Endodermal cell (in vitro differentiated cells): Measurements from ENCODE around the gene CHD9NB. TPM values are rescaled to one million over a fixed set of nuclear protein-coding genes. Genes with fewer than 3 reads are reported as not detected.

Experiments used
- DNase-seq: peaks from one replicate; pipeline ENCODE4 v3.0.0-alpha.2; 2017
- H3K27ac ChIP-seq: 2 replicates; pipeline ENCODE4 v1.5.1; 2013; ENCODE audit warnings: mild to moderate bottlenecking, low read depth, low read length, moderate library complexity
- H3K27me3 ChIP-seq: 2 replicates; pipeline ENCODE4 v1.6.1; 2013; ENCODE audit warnings: mild to moderate bottlenecking, low read length, moderate library complexity; ENCODE audit not compliant: insufficient read depth, control insufficient read depth, poor library complexity, severe bottlenecking
- H3K36me3 ChIP-seq: 2 replicates; pipeline ENCODE4 v1.7.0; 2013; ENCODE audit warnings: mild to moderate bottlenecking, low read length, moderate library complexity; ENCODE audit not compliant: control insufficient read depth, insufficient read depth
- H3K4me1 ChIP-seq: one replicate; pipeline ENCODE4 v1.7.0; 2013; ENCODE audit warnings: low read length; ENCODE audit not compliant: control insufficient read depth, insufficient read depth
- H3K4me3 ChIP-seq: 2 replicates; pipeline ENCODE4 v1.5.1; 2013; ENCODE audit warnings: mild to moderate bottlenecking, low read length, moderate library complexity
- H3K9ac ChIP-seq: 2 replicates; pipeline ENCODE4 v1.6.1; 2013; ENCODE audit warnings: mild to moderate bottlenecking, low read length, moderate library complexity; ENCODE audit not compliant: poor library complexity, severe bottlenecking; ENCODE audit errors: extremely low read depth
- H3K9me3 ChIP-seq: 2 replicates; pipeline ENCODE4 v1.6.1; 2013; ENCODE audit warnings: mild to moderate bottlenecking, low read length, moderate library complexity; ENCODE audit not compliant: control insufficient read depth
- H3K27ac Mint-ChIP-seq: 2 replicates; pipeline ENCODE4 v1.8.0; 2020; ENCODE audit warnings: mixed read lengths
- H3K27me3 Mint-ChIP-seq: 2 replicates; pipeline ENCODE4 v1.8.0; 2021; ENCODE audit warnings: mild to moderate bottlenecking, mixed read lengths; ENCODE audit not compliant: insufficient read depth
- H3K36me3 Mint-ChIP-seq: 2 replicates; pipeline ENCODE4 v1.8.0; 2020; ENCODE audit warnings: low read depth, mixed read lengths
- H3K4me1 Mint-ChIP-seq: 2 replicates; pipeline ENCODE4 v1.8.0; 2020; ENCODE audit warnings: mixed read lengths
- H3K4me3 Mint-ChIP-seq: 2 replicates; pipeline ENCODE4 v1.8.0; 2020; ENCODE audit warnings: mild to moderate bottlenecking, moderate library complexity, mixed read lengths
- H3K9me3 Mint-ChIP-seq: 2 replicates; pipeline ENCODE4 v1.8.0; 2020; ENCODE audit warnings: mild to moderate bottlenecking, mixed read lengths
- CTCF ChIP-seq: fragments of 200-600 bp; sonication (generic); conservative IDR thresholded peaks from 2 replicates; pipeline ENCODE4 v1.5.0; 2021; ENCODE audit warnings: antibody characterized with exemption, mild to moderate bottlenecking
- WGBS, 2 experiments: methylation state at CpG; one replicate each; pipeline versions ENCODE4 v1.1.5 to v1.1.7; 2013; ENCODE audit warnings: missing lambda C conversion rate in 2 of 2, mixed read lengths in 1 of 2; ENCODE audit not compliant: insufficient coverage in 1 of 2, insufficient read length in 1 of 2; 5-methylcytosine and 5-hydroxymethylcytosine counted together
- total RNA-seq, 2 donors: library from RNA; stranded (reverse); fragmentation: NEBNext Ultra II Directional in 1 of 2; extraction: Animal tissue kit (Norgen Biotek cat#: 25700) in 1 of 2; gene quantifications; 2 replicates in 1 of 2; 3 replicates in 1 of 2; pipeline ENCODE4 v1.2.1, GENCODE V29; 2021

CHD9NB gene
- total RNA-seq, 2 donors from 2014 or later = 13.1 to 14.9 TPM

GRCh38 chr16:53058882-53059281 is 6.2 kb upstream of the CHD9NB start:
- Histone ChIP-seq H3K4me1 (no peaks in the 10 kb centered on the region), H3K36me3 (no peaks in the 10 kb centered on the region), H3K9ac (no peak overlapping the region), H3K9me3 (no peaks in the 10 kb centered on the region), H3K27me3 (no peaks in the 10 kb centered on the region), H3K4me3 (no peak overlapping the region), H3K27ac (no peak overlapping the region)
- no peak for DNase-seq
- Mint-ChIP-seq H3K27me3 (no peaks in the 10 kb centered on the region), H3K4me3 (no peak overlapping the region), H3K27ac (no peak overlapping the region), H3K9me3 (no peaks in the 10 kb centered on the region), H3K36me3 (no peaks in the 10 kb centered on the region), H3K4me1 (peaks cover 13% of the 10 kb centered on the region)
- WGBS, 2 experiments = 94 to 97% methylated on average over 5 of the region's 5 CpGs
- no peak for TF ChIP-seq CTCF

- no peaks in the 10 kb centered on the region for H3K9me3 Mint-ChIP-seq
- 91% methylated on average over 5 of the region's 5 CpGs; no CpG with 5 or more reads in 1 of the 2 experiments for WGBS, 2 experiments
Observed at GRCh38 chr16:53058441-53058840, 5.7 kb upstream of the CHD9NB start.

GRCh38 chr16:53057658-53058057 is 5.0 kb upstream of the CHD9NB start:
- Mint-ChIP-seq H3K36me3 (no peaks in the 10 kb centered on the region), H3K4me3 (no peak overlapping the region), H3K27me3 (no peaks in the 10 kb centered on the region), H3K9me3 (no peaks in the 10 kb centered on the region), H3K4me1 (peaks cover 13% of the 10 kb centered on the region), H3K27ac (no peak overlapping the region)
- WGBS, 2 experiments = 95 to 100% methylated on average over 3 to 7 of the region's 8 CpGs
- Histone ChIP-seq H3K4me3 (no peak overlapping the region), H3K27me3 (no peaks in the 10 kb centered on the region), H3K36me3 (no peaks in the 10 kb centered on the region), H3K27ac (no peak overlapping the region), H3K9ac (no peak overlapping the region), H3K9me3 (no peaks in the 10 kb centered on the region), H3K4me1 (no peaks in the 10 kb centered on the region)
- TF ChIP-seq CTCF = no peak
- no peak for DNase-seq

More at GRCh38 chr16:53058441-53058840, 5.7 kb upstream of the CHD9NB start:
- H3K36me3 Mint-ChIP-seq = no peaks in the 10 kb centered on the region
- Histone ChIP-seq H3K4me3 (no peak overlapping the region), H3K27ac (no peak overlapping the region), H3K9ac (no peak overlapping the region), H3K27me3 (no peaks in the 10 kb centered on the region), H3K9me3 (no peaks in the 10 kb centered on the region), H3K36me3 (no peaks in the 10 kb centered on the region), H3K4me1 (no peaks in the 10 kb centered on the region)
- no peak overlapping the region for H3K27ac Mint-ChIP-seq
- no peak for TF ChIP-seq CTCF
- no peak overlapping the region for H3K4me3 Mint-ChIP-seq
- H3K27me3 Mint-ChIP-seq = no peaks in the 10 kb centered on the region
- H3K4me1 Mint-ChIP-seq = peaks cover 13% of the 10 kb centered on the region
- no peak for DNase-seq
